Dedifferentiated amniotic fluid mesenchymal stem cell (primary cell): ENCODE data around the gene SERPINH1.
A peak's percentile ranks its signal among the peaks of the same experiment; 100 is the strongest.

Experiments used
- DNase-seq: peaks from one replicate; pipeline ENCODE4 v3.0.0-alpha.2; 2016; ENCODE audit errors: extremely low spot score

Gene SERPINH1

DNA sequence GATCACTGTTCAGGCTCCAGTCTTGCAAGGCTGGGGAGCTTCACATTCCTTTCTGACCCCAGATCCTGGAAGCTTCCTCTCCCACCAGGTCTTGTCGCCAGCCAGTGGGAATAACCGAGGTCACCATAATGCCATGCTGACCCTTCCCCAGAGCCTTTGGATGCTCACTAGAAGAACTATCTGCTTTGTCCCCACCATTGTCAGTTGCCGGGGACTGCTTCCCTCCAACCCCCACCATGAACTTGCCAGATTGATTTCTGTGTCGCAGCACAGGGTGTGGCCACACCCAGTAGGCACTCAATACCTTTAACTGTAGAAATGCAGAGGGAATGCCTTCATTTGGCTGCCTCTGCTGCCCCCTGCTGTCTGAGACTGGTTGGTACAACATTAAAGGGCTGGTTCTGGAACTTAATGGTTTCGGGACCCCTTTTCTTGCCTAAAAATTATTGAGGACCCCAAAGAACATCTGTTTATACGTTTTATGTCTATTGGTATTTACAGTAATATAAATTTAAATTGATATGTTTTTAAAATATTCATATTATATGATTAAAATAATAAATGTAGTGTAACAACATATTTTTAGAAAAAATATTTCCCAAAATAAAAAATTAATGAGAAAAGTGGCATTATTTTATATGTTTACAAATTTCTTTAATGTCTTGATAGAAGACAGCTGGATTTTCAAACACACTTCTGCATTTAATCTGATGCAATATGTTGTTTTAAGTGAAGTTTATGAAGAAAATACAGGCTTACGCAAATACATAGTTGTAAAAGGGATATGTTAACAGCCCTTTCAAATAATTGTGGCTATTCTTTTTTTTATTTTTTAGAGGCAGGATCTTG lies 29.6 kb upstream of the SERPINH1 start:
- DNase-seq = peak; percentile 56

DNA sequence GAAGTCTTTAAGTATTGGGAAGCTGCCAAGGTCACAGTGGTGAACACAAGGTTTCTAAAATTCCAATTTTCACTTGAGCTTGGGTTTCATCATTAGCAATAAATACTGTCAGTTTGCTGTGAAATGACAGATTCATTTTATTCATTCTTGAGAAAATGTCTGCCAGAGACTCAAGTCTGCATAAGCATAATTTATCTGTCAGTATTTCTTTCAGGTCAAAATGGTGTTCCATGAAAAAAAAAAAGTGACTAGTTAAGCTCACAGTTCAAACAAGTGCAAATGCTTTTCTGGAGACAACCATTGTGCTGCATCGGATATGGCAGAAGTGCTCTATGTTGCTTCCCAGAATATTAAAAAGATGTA lies 28.2 kb upstream of the SERPINH1 start:
- no peak for DNase-seq

DNA sequence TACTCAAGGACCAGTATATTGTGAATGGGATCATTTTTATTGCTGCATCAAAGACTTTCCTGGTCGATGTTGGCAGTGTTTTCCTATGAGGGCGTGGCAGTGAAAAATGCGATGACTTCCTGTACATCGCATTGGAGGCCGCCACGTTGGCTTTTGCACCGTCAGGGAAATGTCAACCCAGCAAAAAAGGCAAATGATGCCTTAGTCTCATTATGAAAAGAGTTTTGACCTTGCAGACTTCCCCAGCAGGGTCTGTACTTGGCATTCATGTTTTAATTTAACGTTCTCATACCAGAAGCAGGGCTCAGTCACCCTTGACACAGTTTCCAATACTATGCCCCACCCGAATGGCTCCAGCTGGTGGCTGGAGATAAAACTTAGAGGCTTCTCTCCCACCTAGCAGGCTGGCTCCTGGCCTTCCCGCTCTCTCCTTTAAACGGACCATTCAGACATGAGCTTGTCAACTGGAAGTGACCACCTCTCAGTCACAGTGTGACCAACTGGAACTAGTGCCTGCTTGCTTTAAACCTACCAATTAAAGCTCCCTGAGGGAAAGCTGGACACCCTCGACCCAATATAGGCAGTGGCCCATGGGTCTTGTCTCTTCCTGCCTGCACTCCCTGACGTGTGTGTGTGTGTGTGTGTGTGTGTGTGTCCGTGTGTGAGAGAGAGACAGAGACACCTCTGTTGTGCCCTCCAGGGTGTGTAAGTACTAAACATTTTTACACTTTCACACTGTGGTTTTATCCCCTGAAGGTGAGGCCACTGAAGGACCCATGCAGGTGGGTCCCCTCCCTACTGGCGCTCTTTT lies 27.6 kb upstream of the SERPINH1 start:
- DNase-seq = no peak

DNA sequence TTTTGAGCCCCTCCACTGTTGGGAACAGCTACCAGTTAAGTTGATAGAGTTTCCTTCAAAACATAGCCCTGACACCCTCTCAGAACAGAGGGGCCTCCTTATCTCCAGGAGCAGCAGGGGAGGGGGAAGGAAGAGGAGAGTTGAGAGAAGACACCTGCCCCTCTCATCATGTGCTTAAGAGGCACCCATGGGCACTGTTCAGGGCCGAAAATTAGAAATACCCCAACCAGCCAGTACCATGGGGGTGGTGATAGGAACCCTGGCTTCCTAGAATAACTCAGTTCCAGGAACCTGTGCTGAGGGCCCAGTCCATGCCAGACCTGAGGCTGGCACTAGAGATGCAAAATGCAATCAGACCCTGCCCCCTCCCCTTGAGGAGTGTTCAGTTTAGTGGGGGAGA lies 27.0 kb upstream of the SERPINH1 start:
- DNase-seq = no peak

DNA sequence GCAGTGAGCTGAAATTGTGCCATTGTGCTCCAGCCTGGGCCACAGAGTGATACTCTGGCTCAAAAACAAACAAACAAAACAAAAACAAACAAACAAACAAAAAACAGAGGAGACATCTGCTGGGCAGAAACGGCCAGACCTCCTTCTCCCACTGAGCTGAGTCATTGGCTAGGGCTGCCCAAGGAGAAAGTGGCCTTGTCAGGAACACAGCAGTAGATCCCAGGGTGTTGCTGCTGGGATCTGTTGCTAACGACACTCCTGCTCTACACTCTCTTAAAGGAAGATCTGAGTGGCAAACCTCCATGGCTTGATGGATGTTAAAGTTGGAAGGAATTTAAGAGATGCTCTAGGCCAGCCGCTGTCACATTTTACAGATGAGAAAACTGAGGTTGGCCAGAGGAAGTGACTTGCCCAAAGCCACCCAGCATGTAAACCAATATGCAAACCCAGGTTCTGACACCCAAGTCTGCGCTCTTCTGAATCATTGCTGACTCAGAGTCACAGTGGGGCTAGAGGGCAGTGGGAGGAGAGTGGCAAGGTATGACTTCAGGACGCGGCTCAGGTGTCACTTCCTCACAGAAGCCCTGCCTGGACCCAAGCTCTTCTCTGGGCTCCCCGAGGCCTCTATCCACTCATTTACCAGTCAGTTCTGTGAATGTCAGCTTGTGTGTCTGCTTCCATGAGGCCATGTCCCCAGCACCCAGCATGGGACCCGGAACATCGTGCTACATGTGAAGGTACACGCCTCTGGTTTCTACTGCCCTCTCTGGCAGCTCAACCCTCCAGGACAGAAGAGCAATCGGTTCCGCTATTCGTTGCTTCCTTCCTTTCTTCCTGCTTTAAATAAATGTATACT lies 25.0 kb upstream of the SERPINH1 start:
- no peak for DNase-seq

DNA sequence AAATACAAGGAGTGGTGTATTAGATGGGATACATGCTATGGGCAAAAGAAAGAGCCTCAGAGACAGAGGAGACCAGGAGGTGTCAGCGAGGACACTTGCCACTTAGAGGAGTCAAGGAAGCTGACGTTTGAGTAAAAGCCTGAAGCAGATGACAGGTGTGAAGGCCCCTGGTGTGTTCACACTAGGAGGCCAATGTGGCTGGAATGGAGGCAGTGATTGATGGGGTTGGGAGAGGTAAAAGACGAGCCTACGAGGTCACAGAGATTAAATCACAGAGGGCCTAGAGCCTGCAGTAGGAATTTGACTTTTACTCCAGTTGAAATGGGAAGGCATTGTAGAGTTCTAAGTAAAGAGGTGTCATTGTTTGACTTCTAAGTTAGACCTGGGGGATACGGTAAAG lies 24.3 kb upstream of the SERPINH1 start:
- DNase-seq = no peak

DNA sequence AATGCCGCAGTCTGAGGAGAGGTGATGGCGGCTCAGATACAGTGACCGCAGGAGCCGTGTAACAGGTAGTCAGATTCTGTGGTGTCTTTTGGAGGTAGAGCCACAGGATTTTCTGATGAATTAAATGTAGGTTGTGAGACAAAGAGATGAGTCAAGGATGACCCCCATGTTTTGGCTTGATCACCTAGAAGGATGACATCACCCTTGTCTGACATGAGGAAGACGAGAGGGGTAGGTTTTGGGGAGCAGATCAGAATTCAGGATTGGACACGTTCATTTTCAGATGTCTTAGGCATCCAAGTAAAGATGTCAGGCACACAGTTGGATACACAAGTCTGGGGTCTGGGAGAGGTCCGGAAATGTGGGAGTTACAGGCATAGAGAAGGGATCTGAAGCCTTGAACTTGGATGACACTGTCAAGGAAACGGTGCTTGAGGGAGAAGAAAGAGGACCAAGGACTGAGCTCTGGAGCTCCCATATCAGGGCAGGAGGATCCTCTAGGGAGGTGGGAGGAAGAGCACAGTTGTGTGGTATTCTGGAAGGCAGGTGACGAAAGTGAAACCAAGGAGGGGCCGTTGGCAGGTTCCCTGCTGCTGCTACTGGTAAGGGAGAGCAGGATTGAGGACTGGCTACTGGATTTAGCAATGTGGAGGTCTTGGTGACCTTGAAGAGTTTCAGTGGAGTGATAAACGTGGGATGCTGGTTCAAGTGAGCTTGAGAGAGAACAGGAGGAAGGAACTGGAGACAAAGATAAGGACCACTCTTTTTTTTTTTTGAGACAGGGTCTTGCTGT lies 23.7 kb upstream of the SERPINH1 start:
- DNase-seq = no peak

DNA sequence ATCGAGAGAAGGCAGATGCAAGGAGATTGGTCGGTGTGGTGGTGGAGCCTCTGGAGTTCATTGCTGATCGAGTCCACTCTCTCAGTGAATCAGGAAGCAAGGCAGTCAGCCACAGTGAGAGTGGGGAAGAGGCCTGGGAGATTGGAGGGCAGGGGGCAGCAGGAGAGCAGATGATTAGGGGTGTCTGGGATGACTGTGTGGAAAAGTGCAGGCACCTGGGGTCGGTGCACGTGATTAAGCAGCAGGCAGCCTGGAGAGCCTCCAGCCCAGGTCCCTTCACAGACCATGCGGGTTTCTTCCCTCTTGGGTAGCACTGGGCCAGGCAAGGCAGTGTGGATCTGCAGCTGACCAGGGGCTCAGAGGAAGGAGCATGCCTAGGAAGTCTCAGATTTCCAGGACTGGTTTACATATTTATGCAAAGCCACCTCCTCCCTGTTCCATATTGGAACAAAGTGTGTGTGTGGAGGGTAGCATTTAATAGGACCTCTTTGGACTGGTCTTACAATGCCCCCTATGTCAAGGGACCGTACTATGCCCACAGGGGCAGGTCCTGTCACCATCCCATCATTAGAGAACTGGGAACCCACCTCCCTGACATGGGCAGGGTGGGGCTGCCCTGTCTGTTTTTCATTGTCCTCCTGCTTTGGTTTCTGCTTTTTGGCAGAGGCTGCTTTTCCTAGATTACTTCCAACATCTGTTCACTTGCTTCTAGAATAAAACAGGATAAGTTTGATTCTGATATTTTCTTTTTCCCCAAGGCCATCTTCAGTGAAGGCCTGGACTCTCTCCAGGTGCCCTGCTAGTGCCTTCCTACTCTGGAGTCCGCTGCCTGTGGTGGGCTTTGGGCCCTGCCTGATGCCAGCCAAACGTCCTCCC lies 22.4 kb upstream of the SERPINH1 start:
- DNase-seq = no peak

DNA sequence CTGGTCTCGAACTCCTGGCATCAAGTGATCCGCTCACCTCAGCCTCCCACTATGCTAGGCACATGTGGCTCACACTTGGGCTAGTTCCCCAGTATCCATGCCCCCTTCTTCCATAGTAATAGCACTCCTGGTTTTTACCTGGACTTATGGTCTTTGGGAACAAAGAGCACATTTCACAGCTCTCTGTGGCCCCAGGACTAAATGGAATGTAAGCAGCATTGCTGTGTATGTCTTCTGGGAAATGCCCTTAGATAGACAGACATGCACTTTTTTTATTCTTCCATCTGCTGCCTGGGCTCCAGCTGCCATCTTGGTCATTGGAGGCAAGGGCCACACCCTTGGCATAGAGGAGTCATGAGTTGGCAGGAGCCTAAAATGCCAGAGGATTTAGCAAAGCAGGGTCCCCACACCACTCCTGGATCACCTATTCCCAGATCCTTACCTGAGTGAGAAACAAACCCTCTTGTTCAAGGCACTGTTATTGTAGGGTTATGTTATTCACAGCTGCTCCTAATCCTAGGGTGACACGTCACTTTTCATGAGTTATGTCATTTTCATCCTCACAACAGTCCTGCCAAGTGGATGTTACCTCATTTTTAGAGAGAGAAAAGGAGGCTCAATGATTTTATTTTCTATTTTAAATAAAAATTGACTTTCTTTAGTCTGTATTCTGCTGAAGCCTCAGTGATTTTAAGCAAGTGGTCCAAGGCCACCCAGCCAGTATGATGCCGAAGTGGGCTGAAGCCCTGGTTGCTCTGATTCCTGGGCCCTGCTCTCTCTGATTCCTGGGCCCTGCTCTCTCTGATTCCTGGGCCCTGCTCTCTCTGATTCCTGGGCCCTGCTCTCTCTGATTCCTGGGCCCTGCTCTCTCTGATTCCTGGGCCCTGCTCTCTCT lies 20.6 kb upstream of the SERPINH1 start:
- DNase-seq = no peak

DNA sequence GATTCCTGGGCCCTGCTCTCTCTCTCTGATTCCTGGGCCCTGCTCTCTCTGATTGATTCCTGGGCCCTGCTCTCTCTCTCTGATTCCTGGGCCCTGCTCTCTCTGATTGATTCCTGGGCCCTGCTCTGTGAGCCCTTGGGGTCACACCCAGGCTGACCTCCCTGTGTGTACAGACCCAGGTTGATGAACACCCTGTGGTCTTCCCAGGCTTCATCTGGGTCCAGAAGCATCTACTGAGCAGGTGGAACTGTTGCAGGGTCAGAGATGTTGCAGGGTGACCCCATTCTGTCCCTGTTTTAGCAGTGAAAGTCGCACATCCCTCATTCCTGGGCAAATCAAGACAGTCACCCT lies 20.0 kb upstream of the SERPINH1 start:
- no peak for DNase-seq

DNA sequence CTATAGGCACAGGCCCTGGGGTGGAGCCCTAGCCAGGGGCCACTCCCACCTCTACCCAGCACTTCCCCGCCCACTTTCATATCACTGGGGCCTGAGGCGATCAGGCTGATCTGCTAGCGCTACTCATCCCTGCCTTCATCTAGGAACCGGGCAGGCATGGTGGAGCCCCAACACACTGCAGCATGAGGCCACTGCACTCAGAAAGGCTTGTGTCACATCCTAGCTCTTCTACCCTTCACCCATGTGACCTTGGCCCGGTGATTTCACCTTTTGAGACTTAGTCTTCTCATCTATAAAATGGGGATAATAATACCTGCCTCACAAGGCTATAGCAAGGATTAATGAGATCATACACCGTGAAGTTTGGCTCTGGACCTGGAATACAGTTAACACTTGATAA lies 18.2 kb upstream of the SERPINH1 start:
- no peak for DNase-seq

DNA sequence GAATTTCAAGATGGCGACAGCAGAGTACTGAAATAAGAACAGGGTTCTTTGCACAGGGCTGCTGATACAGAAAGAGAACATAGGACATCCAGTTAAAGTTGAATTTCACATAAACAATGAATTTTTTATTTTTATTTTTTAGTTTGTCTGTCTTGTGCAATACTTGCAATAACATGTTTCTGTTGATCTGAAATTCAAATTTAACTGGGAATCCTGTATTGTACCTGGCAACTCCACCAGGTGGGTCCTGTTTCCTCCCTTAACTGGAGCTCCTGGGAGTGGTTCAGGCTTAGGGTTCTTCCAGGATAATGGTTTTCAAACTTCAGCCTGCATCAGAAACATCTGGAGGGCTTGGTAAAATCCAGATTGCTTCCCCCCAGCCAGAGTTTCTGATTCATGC lies 14.9 kb upstream of the SERPINH1 start:
- no peak for DNase-seq

DNA sequence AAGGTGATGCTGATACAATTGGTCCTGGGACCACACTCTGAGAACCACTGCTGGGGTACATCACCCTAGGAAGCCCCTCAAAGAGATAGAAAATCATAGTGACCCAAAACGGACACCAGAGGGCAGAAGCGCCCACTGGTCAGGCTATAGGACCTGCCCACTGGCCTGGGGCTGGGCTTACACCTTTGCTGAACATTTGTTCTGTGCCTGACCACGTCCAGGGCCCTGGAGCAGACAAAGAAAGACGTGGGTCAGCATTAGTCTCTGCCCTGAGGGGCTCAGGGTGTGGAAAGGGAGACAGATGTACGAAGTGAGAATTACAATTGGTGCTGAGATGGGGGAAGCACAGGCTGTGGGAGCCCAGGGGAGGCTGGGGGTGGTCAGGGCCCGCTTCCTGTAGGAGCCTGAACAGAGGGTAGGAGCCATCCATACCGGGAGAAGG lies 14.4 kb upstream of the SERPINH1 start:
- peak; percentile 46 for DNase-seq

DNA sequence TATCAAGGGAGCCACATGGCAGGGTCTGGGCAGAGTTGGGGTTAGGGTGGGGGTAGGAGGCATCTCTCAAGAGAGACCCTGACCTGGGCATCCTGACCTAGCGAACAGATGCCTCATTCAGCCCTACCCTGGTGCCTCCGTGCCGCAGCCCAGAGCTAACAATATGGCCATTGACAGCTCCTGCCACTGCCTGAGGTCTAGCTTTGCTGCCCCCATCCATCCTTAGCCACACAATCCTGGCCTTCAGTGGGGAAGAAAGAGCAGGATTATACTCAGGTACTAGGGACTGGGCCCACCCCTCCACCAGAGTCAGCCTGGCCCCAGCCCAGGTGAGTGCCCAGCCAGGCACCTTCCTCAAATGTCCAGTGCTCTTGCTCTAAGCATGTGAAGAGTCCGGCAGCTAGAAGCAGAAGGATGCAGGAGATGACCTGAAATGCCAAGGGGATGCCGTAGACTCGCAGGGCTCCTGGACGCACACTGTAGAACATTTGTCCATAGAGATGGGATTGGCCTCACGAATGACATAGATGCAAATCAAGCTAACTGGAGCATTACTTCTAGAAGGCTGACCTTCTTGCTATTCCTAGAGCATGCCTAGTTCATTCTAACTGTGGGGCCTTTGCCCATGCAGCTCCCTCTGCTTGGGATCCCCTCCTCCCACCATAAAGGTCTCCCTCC lies 13.3 kb upstream of the SERPINH1 start:
- DNase-seq = no peak

DNA sequence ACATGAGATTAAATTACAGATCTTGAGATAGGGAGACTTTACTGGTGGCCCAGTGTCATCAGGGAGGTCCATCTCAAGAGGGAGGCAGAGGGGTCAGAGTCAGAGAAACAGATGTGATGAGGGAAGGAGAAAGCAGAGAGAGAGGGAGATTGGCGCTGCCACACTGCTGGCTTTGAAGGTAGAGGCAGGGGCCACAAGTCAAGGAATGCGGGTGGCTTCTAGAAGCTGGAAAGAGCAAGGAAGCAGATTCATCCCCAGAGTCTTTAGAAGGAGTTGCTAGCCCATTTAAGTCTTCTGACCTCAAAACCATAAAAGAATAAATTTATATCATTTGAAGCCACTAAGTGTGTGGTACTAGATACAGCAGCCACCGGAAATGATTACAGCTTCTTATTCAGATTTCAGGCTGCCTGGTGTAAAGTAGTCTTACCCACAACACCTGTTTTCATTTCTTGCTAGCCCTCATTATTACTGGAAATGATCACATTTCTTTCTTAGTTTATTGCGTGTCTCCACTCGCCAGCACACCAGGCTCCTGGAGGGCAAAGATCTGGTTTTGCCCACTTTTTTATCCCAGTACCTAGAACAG lies 12.6 kb upstream of the SERPINH1 start:
- DNase-seq = no peak

DNA sequence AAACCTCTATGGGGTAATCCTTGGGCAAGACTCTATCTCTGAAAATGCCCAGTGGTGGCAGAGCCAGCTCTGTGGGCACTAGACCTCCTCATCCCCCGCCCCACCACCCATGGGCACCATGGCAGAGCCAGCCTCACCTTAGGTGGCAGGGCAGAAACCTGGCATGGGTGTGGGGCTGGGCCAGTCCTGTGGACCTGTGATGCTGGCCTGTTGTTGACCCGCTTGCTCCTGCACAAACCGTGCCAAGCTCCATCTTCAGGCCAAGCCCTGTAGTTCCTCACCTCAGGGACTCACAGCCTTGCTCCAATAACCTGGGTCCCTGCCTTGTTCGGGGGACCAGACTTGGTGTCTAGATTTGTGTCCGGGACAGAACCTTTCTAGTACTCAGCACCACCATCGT lies 8.9 kb upstream of the SERPINH1 start:
- DNase-seq = no peak

DNA sequence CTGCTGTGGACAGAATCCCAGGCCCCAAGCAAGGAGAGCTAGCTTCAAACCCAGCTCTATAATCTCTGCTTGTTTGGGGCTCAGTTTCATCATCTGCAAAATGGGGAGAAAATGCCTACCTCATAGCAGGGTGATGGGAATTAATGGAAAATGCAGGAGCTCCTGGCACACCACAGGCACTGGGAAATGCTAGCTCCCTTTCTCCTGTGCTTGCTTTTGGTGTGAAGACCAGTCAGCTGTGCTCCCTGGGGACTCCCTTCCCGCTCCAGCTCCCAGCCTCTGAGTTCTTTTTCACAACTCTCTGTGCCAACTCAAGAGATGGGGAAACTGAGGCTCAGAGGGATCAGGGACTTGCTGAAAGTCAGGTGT lies 8.2 kb upstream of the SERPINH1 start:
- no peak for DNase-seq

DNA sequence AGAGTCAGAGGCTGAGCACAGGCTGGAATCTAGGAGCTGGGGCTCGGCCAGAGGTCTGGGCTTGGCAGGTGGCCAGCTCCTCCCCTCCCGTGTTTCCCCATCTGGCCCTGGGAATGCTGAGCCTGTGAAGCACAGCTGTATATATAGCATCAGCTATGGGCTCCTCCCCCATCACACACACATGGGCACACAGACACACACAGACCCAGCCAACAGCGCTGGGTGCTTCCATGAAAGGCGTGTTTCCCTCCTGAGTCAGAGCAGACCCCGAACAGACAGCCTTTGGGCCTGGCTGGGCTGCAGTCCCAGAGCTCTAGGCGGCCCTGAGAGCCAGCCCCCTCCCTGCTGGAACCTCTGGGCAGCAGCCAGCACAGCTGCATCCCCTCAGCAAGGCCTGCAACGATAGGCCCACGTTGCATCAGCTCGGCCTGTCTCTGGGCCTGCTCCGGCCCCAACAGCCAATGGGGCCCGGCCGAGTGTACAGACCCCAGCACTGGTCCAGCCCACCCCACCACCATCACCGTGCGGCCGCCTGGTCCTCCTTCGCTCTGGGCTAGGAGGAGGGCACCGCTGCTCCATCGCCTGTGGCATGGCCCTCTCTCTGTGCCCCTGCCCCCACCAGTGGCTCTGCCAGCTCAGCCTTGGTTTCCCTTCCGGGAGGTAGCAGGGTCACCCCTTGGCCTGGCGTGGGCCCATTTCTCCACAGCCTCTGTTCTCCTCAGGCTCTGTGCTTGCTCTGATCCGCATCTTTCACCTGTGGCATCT lies 7.6 kb upstream of the SERPINH1 start:
- peak; percentile 99 for DNase-seq
